ENCODE results near the gene IL31. TPM values are rescaled to one million over a fixed set of nuclear protein-coding genes. Genes with fewer than 3 reads are reported as not detected.

IL31 gene
- total RNA-seq, 1 donor from 2014 or later: not detected

DNA sequence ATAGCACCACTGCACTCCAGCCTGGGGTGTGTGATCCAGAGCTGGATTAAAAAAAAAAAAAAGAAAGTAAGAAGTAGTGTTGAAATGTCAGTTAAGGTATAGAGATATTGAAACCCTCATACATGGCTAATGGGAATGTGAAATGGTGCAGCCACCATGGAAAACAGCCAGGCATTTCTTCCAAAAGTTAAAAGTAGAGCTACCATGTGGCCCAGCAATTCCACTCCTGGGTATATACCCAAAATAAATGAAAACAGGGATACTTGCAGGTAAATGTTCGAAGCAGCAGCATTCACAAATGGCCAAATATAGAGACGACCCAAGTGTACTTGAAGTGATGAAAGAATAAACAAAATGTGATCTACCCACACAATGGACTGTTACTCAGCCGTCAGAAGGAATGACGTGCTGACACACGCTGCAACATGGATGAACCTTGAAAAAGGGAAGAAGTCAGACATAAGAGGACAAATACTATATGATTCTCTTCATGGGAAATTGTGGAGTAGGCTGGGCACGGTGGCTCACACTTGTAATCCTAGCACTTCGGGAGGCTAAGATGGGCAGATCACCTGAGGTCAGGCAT, 15.2 kb downstream of the IL31 start:
- Mint-ChIP-seq H3K27ac (ENCODE audit: unreplicated experiment) (no peak overlapping the region), H3K4me3 (ENCODE audit: unreplicated experiment) (no peak overlapping the region), H3K27me3 (ENCODE audit: unreplicated experiment) (peaks cover 3% of the 10 kb centered on the region), H3K36me3 (ENCODE audit: unreplicated experiment) (no peaks in the 10 kb centered on the region), H3K4me1 (ENCODE audit: low read depth, unreplicated experiment) (no peaks in the 10 kb centered on the region), H3K9me3 (ENCODE audit: unreplicated experiment) (peaks cover 5% of the 10 kb centered on the region)
- DNase-seq: no peak
- TF ChIP-seq, protein P1, sequence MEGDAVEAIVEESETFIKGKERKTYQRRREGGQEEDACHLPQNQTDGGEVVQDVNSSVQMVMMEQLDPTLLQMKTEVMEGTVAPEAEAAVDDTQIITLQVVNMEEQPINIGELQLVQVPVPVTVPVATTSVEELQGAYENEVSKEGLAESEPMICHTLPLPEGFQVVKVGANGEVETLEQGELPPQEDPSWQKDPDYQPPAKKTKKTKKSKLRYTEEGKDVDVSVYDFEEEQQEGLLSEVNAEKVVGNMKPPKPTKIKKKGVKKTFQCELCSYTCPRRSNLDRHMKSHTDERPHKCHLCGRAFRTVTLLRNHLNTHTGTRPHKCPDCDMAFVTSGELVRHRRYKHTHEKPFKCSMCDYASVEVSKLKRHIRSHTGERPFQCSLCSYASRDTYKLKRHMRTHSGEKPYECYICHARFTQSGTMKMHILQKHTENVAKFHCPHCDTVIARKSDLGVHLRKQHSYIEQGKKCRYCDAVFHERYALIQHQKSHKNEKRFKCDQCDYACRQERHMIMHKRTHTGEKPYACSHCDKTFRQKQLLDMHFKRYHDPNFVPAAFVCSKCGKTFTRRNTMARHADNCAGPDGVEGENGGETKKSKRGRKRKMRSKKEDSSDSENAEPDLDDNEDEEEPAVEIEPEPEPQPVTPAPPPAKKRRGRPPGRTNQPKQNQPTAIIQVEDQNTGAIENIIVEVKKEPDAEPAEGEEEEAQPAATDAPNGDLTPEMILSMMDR (IDR thresholded peaks at IDR 0.05; ENCODE audit: partially characterized antibody, unreplicated experiment): no peak

DNA sequence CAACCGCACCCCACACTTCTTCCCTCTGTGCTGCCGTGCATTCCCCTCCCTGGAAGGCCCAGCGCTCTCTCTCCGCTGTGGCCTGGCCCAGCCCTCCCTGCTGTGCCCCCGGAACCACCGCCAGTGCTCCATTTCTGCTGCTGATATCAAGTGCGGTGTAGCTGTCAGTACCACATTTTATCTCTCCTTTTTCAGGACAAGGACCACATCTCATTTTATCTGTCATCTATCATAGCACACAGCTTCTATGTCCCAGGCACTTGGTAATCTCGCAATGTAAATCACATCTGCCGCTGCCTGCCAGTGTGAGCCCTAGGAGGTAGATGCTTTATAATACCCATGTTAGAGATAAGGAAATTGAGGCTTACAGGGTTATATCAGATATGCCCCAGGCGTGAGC, 18.3 kb downstream of the IL31 start:
- Mint-ChIP-seq H3K4me3 (ENCODE audit: unreplicated experiment) (no peak overlapping the region), H3K4me1 (ENCODE audit: low read depth, unreplicated experiment) (no peaks in the 10 kb centered on the region), H3K9me3 (ENCODE audit: unreplicated experiment) (peaks cover 5% of the 10 kb centered on the region), H3K27me3 (ENCODE audit: unreplicated experiment) (peaks cover 1% of the 10 kb centered on the region), H3K27ac (ENCODE audit: unreplicated experiment) (no peak overlapping the region), H3K36me3 (ENCODE audit: unreplicated experiment) (no peaks in the 10 kb centered on the region)
- TF ChIP-seq, protein P1 (IDR thresholded peaks at IDR 0.05; ENCODE audit: partially characterized antibody, unreplicated experiment): no peak
- no peak for DNase-seq

DNA sequence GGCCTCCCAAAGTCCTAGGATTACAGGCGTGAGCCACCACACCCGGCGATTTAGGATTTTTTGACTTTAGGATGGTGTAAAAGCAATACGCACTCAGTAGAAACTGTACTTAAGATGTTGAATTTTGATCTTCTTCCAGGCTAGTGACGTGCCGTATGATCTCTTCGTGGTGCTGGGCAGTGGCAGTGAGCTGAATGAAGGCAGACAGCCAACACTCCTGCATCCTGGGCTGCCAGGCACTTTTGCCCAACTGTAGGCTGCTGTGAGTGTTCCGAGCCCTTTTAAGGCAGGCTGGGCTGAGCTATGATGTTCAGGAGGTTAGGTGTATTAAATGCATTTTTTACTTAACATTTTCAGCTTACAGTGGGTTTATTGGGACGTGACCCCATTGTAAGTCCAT, 21.3 kb downstream of the IL31 start:
- Mint-ChIP-seq H3K4me1 (ENCODE audit: low read depth, unreplicated experiment) (peaks cover 5% of the 10 kb centered on the region), H3K27ac (ENCODE audit: unreplicated experiment) (no peak overlapping the region), H3K9me3 (ENCODE audit: unreplicated experiment) (peaks cover 12% of the 10 kb centered on the region), H3K4me3 (ENCODE audit: unreplicated experiment) (no peak overlapping the region), H3K27me3 (ENCODE audit: unreplicated experiment) (peaks cover 8% of the 10 kb centered on the region), H3K36me3 (ENCODE audit: unreplicated experiment) (no peaks in the 10 kb centered on the region)
- TF ChIP-seq, protein P1 (IDR thresholded peaks at IDR 0.05; ENCODE audit: partially characterized antibody, unreplicated experiment): no peak
- no peak for DNase-seq

DNA sequence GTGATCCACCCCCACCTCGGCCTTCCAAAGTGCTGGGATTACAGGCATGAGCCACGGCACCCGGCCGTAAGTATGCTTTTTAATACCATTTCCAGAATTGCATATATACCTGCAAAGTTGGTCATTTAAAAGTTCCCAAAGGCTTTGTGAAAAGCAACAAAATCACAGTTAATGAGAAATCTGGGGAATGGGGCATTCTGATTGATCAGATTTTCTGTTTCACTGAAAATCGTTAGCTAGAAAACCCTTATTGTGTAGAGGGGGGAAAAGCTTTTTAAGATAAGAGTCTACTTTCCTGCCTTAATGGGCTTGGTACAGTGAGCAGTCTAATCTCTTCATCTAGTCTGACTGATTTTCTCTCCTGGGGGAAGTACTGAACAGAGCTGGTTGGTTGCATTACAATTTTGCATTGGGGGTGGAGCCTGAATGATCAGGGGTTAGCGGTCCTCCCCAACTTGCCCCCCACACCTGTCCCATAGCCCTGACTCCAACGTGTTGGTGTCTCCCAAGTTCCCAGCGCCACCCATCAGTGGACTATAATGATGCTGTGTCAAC, 23.8 kb downstream of the IL31 start:
- peaks cover 13% of the 10 kb centered on the region for H3K9me3 Mint-ChIP-seq (ENCODE audit: unreplicated experiment)

DNA sequence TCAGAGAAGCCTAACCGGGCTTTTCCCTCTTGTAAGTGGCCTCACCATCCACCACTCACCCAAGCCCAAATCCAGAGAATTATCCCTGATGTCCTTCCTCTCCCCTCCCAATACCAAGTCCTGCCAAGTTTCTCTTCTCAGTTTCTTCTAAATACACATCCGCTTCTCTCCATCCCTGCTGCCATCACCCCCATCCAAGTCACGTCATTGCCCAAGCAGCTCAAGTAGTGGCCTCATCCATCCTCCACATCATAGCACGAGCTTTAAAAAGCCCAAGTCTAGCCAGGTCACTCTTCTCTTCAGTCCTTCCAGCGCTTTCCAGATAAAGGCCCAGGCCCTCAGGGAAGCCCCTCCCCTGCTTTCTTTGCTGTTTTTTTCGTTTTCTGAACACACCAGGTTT, 25.4 kb downstream of the IL31 start:
- peaks cover 7% of the 10 kb centered on the region for H3K4me1 Mint-ChIP-seq (ENCODE audit: low read depth, unreplicated experiment)
- peaks cover 5% of the 10 kb centered on the region for H3K36me3 Mint-ChIP-seq (ENCODE audit: unreplicated experiment)
- DNase-seq: no peak
- peak overlapping the region; percentile 16 for H3K27ac Mint-ChIP-seq (ENCODE audit: unreplicated experiment)
- no peak overlapping the region for H3K4me3 Mint-ChIP-seq (ENCODE audit: unreplicated experiment)
- peaks cover 14% of the 10 kb centered on the region for H3K9me3 Mint-ChIP-seq (ENCODE audit: unreplicated experiment)
- TF ChIP-seq, protein P1 (IDR thresholded peaks at IDR 0.05; ENCODE audit: partially characterized antibody, unreplicated experiment): no peak
- H3K27me3 Mint-ChIP-seq (ENCODE audit: unreplicated experiment): peaks cover 15% of the 10 kb centered on the region

More for the DNA sequence above, 23.8 kb downstream of the IL31 start:
- Mint-ChIP-seq H3K27ac (ENCODE audit: unreplicated experiment) (no peak overlapping the region), H3K4me1 (ENCODE audit: low read depth, unreplicated experiment) (peaks cover 7% of the 10 kb centered on the region), H3K27me3 (ENCODE audit: unreplicated experiment) (peaks cover 11% of the 10 kb centered on the region), H3K4me3 (ENCODE audit: unreplicated experiment) (no peak overlapping the region), H3K36me3 (ENCODE audit: unreplicated experiment) (no peaks in the 10 kb centered on the region)
- no peak for DNase-seq
- TF ChIP-seq, protein P1 (IDR thresholded peaks at IDR 0.05; ENCODE audit: partially characterized antibody, unreplicated experiment): no peak

All from glutamatergic neuron (in vitro differentiated cells).